HG03342 (cell line): ENCODE results near the gene ANLN.

Source experiments
- ATAC-seq: cut with Tn5 transposase; IDR thresholded peaks from one replicate; pipeline ENCODE4 v1.9.1; 2021; ENCODE audit warnings: mild to moderate bottlenecking, moderate library complexity; ENCODE audit not compliant: unreplicated experiment

Gene ANLN

GRCh38 chr7:36407636-36408550, 18.2 kb downstream of the ANLN start:
- no peak for ATAC-seq

DNA sequence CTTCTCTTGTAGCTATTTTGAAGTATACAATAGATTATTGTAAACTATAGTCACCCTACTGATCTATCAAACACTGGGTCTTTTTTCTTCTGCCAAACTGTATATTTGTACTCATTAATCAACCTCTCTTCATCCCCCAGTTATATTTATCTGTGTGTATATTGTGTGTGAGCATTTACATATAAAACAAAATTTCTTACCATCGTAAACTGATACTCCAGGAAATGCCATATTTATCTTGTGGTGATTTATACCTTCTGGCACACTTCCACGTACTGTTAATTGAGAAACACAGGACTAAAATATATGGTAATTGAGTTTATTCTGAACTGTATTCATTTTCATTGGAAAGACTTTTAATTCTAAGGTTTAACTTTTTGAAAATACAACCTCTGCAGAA, 18.9 kb downstream of the ANLN start:
- ATAC-seq = no peak

GRCh38 chr7:36409180-36409579, 19.5 kb downstream of the ANLN start:
- no peak for ATAC-seq

GRCh38 chr7:36415144-36415543, 25.5 kb downstream of the ANLN start:
- no peak for ATAC-seq

- ATAC-seq = no peak
These were observed 26.6 kb downstream of the ANLN start for GRCh38 chr7:36416251-36416650.

DNA sequence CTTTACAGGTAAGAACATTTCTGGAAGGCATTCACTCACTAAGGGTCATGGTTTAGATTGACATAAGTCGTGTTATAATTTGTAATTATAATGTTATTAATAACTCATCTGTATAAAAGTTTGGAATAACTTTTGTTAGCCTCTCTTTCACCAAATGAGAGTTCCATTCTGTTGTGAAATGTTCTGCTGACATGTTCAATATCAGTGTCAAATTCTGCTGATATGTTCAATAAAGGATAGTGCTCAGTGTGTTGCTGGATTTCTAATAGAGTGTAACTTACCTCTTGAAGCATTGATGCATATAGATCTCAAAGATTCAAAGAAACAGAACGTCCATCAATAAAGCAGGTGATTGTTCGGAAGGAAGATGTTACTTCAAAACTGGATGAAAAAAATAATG, 30.6 kb downstream of the ANLN start:
- no peak for ATAC-seq

- ATAC-seq = no peak
These were observed 32.4 kb downstream of the ANLN start for GRCh38 chr7:36422072-36422471.

DNA sequence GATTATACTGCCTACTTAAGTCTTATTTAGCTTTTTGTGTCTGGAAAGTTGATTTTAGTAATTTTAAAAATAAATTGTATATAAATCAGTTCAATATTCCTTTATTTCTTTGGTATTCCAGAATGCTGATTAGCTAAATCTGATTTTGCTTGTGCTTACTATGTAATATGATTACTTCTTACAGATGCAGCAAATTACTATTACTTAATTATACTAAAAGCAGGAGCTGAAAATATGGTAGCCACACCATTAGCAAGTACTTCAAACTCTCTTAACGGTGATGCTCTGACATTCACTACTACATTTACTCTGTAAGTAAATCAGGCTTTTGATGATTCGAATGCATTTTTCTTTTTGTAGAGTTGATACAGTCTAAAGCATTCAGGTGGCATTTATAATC, 34.0 kb downstream of the ANLN start:
- ATAC-seq = no peak

GRCh38 chr7:36430186-36430585, 40.5 kb downstream of the ANLN start:
- no peak for ATAC-seq

DNA sequence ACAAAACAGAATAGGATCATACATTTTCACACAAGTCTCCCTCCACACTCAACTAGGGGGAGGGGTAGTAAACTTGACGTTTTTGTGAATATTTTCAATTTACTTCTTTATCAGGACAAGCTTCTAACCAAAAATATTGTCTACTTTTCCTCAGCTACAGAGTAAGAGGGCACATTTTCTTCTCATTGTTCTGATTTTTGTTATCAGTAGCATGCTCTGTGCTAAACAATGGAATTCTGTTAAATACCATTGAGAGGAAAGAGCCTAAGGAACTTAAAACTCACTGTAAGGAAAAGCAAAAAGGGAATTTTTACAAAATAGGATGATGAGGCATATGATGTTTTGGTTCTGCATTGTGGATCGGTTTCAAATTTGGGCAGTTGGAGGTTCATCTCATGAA, 41.2 kb downstream of the ANLN start:
- no peak for ATAC-seq

DNA sequence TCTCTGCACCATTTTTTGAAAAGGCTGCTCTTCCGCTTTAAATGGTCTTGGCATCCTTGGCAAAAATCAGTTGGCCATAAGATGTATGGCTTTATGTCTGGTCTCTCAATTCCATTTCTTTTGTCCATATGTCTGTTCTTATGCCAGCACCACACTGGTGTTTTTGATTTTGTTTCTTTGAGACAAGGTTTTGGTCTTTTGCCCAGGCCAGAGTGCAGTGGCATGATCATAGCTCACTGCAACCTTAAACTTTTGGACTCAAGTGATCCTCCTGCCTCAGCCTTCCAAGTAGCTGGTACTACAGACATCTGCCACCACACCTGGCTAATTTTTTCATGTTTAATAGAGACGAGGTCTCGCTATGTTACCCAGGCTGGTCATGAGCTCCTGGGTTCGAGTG, 48.5 kb downstream of the ANLN start:
- no peak for ATAC-seq

DNA sequence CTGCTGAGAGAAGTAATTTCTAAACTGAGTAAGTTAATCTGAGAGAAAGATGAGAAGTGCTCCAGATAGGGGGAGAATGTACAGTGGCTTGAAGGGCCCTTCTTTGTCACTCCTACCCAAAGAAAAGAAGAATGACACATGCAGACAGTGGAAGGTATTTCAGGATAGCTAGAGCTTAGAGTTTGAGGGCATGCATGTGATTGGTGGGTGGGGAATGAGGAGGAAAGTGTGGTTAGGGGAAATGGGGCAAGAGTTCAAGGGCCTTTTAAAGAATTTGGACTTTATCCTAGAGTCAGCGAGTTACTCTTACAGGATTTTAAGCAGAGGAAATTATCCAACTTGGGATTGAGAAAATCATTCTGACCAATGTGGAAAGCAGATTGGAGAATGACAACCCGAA, 50.0 kb downstream of the ANLN start:
- no peak for ATAC-seq

- ATAC-seq = no peak
These were observed 51.2 kb downstream of the ANLN start for GRCh38 chr7:36440880-36441279.

- no peak for ATAC-seq
These were observed 51.8 kb downstream of the ANLN start for GRCh38 chr7:36441344-36442022.

- ATAC-seq = no peak
These were observed 59.2 kb downstream of the ANLN start for GRCh38 chr7:36448781-36449379.

GRCh38 chr7:36449685-36450084, 60.0 kb downstream of the ANLN start:
- no peak for ATAC-seq

GRCh38 chr7:36453769-36454168, 64.1 kb downstream of the ANLN start:
- ATAC-seq = no peak

DNA sequence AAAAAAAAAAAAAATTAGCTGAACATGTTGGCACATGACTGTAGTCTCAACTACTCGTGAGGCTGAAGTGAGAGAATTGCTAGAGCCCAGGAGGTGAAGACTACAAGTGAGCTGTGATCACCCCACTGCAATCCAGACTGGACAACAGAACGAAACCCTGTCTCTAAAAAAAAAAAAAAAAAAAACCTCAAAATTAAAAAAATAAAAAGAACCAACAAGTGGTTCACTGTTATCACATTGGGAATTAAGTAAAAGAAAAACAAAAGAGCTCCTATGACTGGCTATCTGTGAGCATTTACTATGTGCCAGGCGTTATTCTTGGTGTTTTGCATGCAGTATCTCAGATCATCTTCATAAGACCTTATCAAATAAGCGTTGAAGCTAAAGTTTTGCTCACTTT, 66.0 kb downstream of the ANLN start:
- ATAC-seq = no peak

- ATAC-seq = no peak
These were observed 66.5 kb downstream of the ANLN start for GRCh38 chr7:36456138-36456537.

DNA sequence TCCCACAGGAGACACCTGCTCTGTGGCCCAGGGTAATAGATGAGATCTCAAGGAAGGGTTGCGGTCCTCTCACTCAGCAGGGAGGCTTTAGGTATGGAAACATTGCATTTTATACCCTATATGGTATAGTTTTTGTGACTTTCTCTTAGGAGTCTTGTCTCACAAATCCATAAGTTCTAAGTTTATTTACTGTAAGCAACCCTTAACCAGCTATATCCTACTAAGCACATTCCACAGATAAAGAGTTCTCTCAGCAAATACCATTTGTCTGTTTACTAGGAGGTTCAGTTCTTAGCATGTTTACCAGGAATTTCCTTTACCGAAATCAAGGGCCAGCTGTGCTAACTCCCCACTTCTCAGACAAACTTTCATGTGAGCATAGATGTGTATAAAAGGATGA, 66.9 kb downstream of the ANLN start:
- no peak for ATAC-seq

- no peak for ATAC-seq
These were observed 69.7 kb downstream of the ANLN start for GRCh38 chr7:36459236-36459960.
